Subcutaneous abdominal adipose tissue (tissue), 5 donors: Measurements from ENCODE around the gene ITGAD.

Experiments
- H3K27ac ChIP-seq: one replicate; pipeline ENCODE4 v1.7.0; 2013; ENCODE audit warnings: low read depth, mild to moderate bottlenecking, inconsistent platforms, low read length, moderate library complexity
- H3K27me3 ChIP-seq, 5 donors: one replicate each; pipeline ENCODE4 v1.7.0; 2013; ENCODE audit warnings: low read length in 5 of 5, inconsistent platforms in 1 of 5; ENCODE audit not compliant: control insufficient read depth in 5 of 5, insufficient read depth in 4 of 5
- H3K36me3 ChIP-seq, 5 donors: one replicate each; pipeline ENCODE4 v1.7.0; 2013; ENCODE audit warnings: low read length in 5 of 5; ENCODE audit not compliant: control insufficient read depth in 5 of 5, insufficient read depth in 5 of 5
- H3K4me1 ChIP-seq, 5 donors: one replicate each; pipeline ENCODE4 v1.7.0; 2013; ENCODE audit warnings: low read length in 5 of 5, mild to moderate bottlenecking in 3 of 5, moderate library complexity in 1 of 5; ENCODE audit not compliant: control insufficient read depth in 5 of 5, insufficient read depth in 5 of 5
- H3K4me3 ChIP-seq, 5 donors: one replicate each; pipeline ENCODE4 v1.7.0; 2013; ENCODE audit warnings: low read length in 5 of 5, low read depth in 1 of 5
- H3K9ac ChIP-seq, 5 donors: one replicate each; pipeline ENCODE4 v1.7.0; 2013; ENCODE audit warnings: low read length in 5 of 5, mild to moderate bottlenecking in 4 of 5, moderate library complexity in 3 of 5
- H3K9me3 ChIP-seq, 5 donors: one replicate each; pipeline ENCODE4 v1.7.0; 2013; ENCODE audit warnings: low read length in 5 of 5; ENCODE audit not compliant: control insufficient read depth in 5 of 5
- donor health status: healthy.
- donor health status: healthy.
- donor health status: healthy.
- donor health status: healthy.
- donor health status: healthy.

Gene ITGAD

GRCh38 chr16:31355431-31356100 lies 37.6 kb upstream of the ITGAD start:
- Histone ChIP-seq H3K9me3 (no peaks in the 10 kb centered on the region), H3K4me3 (peak overlapping the region in 3 of 5 donors; percentile 39 to 50 (median 43)), H3K9ac (peak overlapping the region in 1 of 5 donors; percentile 64), H3K27ac (no peak overlapping the region), H3K36me3 (no peaks in the 10 kb centered on the region), H3K27me3 (peaks cover 0 to 8% (median 3%) of the 10 kb centered on the region in 5 donors), H3K4me1 (peaks cover 0 to 27% (median 0%) of the 10 kb centered on the region in 5 donors)

GRCh38 chr16:31356566-31357323 lies 36.4 kb upstream of the ITGAD start:
- H3K27me3 ChIP-seq: peaks cover 0 to 8% (median 5%) of the 10 kb centered on the region in 5 donors
- peak overlapping the region in 3 of 5 donors; percentile 2 to 43 (median 15) for H3K4me3 ChIP-seq
- no peak overlapping the region for H3K27ac ChIP-seq
- no peaks in the 10 kb centered on the region for H3K36me3 ChIP-seq
- H3K4me1 ChIP-seq: peaks cover 0 to 26% (median 0%) of the 10 kb centered on the region in 5 donors
- peak overlapping the region in 1 of 5 donors; percentile 22 for H3K9ac ChIP-seq
- H3K9me3 ChIP-seq: no peaks in the 10 kb centered on the region

GRCh38 chr16:31357324-31358109 lies 35.6 kb upstream of the ITGAD start:
- H3K4me1 ChIP-seq: peaks cover 0 to 24% (median 0%) of the 10 kb centered on the region in 5 donors
- no peaks in the 10 kb centered on the region for H3K36me3 ChIP-seq
- H3K27ac ChIP-seq: no peak overlapping the region
- H3K9ac ChIP-seq: no peak overlapping the region
- H3K9me3 ChIP-seq: no peaks in the 10 kb centered on the region
- peaks cover 0 to 8% (median 6%) of the 10 kb centered on the region in 5 donors for H3K27me3 ChIP-seq
- peak overlapping the region in 2 of 5 donors; percentile 2 to 43 for H3K4me3 ChIP-seq

- Histone ChIP-seq H3K9me3 (no peaks in the 10 kb centered on the region), H3K36me3 (no peaks in the 10 kb centered on the region), H3K9ac (no peak overlapping the region), H3K4me3 (no peak overlapping the region), H3K27me3 (peaks cover 0 to 6% (median 0%) of the 10 kb centered on the region in 5 donors), H3K4me1 (peaks cover 0 to 9% (median 0%) of the 10 kb centered on the region in 5 donors), H3K27ac (no peak overlapping the region)
Measured at GRCh38 chr16:31360251-31360650, 32.9 kb upstream of the ITGAD start.

GRCh38 chr16:31361201-31362110 lies 31.7 kb upstream of the ITGAD start:
- no peak overlapping the region for H3K4me3 ChIP-seq
- H3K4me1 ChIP-seq: peaks cover 0 to 9% (median 0%) of the 10 kb centered on the region in 5 donors
- no peak overlapping the region for H3K9ac ChIP-seq
- H3K9me3 ChIP-seq: no peaks in the 10 kb centered on the region
- H3K27ac ChIP-seq: no peak overlapping the region
- peaks cover 0 to 6% (median 0%) of the 10 kb centered on the region in 5 donors for H3K27me3 ChIP-seq
- no peaks in the 10 kb centered on the region for H3K36me3 ChIP-seq

GRCh38 chr16:31362476-31363405 lies 30.4 kb upstream of the ITGAD start:
- H3K4me1 ChIP-seq: peaks cover 0 to 3% (median 0%) of the 10 kb centered on the region in 5 donors
- H3K4me3 ChIP-seq: no peak overlapping the region
- H3K27me3 ChIP-seq: peaks cover 0 to 6% (median 0%) of the 10 kb centered on the region in 5 donors
- H3K9me3 ChIP-seq: no peaks in the 10 kb centered on the region
- H3K27ac ChIP-seq: no peak overlapping the region
- no peaks in the 10 kb centered on the region for H3K36me3 ChIP-seq
- H3K9ac ChIP-seq: no peak overlapping the region

GRCh38 chr16:31363721-31364120 lies 29.4 kb upstream of the ITGAD start:
- H3K27me3 ChIP-seq: peaks cover 0 to 6% (median 0%) of the 10 kb centered on the region in 5 donors

GRCh38 chr16:31364421-31364820 lies 28.7 kb upstream of the ITGAD start:
- Histone ChIP-seq H3K27ac (no peak overlapping the region), H3K4me1 (no peaks in the 10 kb centered on the region), H3K27me3 (peaks cover 0 to 6% (median 0%) of the 10 kb centered on the region in 5 donors), H3K4me3 (no peak overlapping the region), H3K9me3 (no peaks in the 10 kb centered on the region), H3K9ac (no peak overlapping the region), H3K36me3 (no peaks in the 10 kb centered on the region)

More at GRCh38 chr16:31363721-31364120, 29.4 kb upstream of the ITGAD start:
- no peak overlapping the region for H3K9ac ChIP-seq
- H3K9me3 ChIP-seq: no peaks in the 10 kb centered on the region
- H3K36me3 ChIP-seq: no peaks in the 10 kb centered on the region
- no peak overlapping the region for H3K27ac ChIP-seq
- no peaks in the 10 kb centered on the region for H3K4me1 ChIP-seq
- H3K4me3 ChIP-seq: no peak overlapping the region
